ENCODE measurements around the gene DAB1.

Gene DAB1

GRCh38 chr1:56966698-56966999, 457.2 kb downstream of the DAB1 start:
- Histone ChIP-seq H4K20me1 (ENCODE audit: control insufficient read depth, insufficient read depth, low read depth, low read length) (no peaks in the 10 kb centered on the region), H3K4me3 (ENCODE audit: low read length) (no peak overlapping the region), H3K4me2 (ENCODE audit: low read length) (no peak overlapping the region), H3K4me1 (ENCODE audit: control insufficient read depth, low read length) (no peaks in the 10 kb centered on the region), H3K79me2 (ENCODE audit: control insufficient read depth, low read length) (no peaks in the 10 kb centered on the region), H3K27me3 (ENCODE audit: control insufficient read depth, low read length) (no peaks in the 10 kb centered on the region), H3K9me2 (replicated peaks; ENCODE audit: control insufficient read depth, low read length) (no peaks in the 10 kb centered on the region), H3F3A (ENCODE audit: control insufficient read depth, insufficient read depth) (no peaks in the 10 kb centered on the region), H3K36me3 (ENCODE audit: control insufficient read depth, low read length) (no peaks in the 10 kb centered on the region), H3K9me3 (ENCODE audit: control insufficient read depth, insufficient read depth, low read length) (no peaks in the 10 kb centered on the region; the same call in 1 of the 2 replicates), H3K27ac (ENCODE audit: low read depth, low read length) (no peak overlapping the region)
- no peak for TF ChIP-seq CTCF (IDR thresholded peaks at IDR 0.05; ENCODE audit: low read depth, low read length, poor library complexity, severe bottlenecking)
- no peak for TF ChIP-seq EZH2phosphoT487 (IDR thresholded peaks at IDR 0.05; ENCODE audit: borderline replicate concordance, low read length)

GRCh38 chr1:56965916-56966697, 457.8 kb downstream of the DAB1 start, which contains the start of gene C8B:
C8B (minus strand) TSS chr1:56966015; CDS start chr1:56965948, 67 bp downstream.
- H3K4me3 ChIP-seq (ENCODE audit: low read length), result no peak within 1 kb of the TSS
- H3K9me2 ChIP-seq (replicated peaks; ENCODE audit: control insufficient read depth, low read length), result no peaks in the 10 kb centered on the region
- H3K27me3 ChIP-seq (ENCODE audit: control insufficient read depth, low read length), result no peaks in the 10 kb centered on the region
- H4K20me1 ChIP-seq (ENCODE audit: control insufficient read depth, insufficient read depth, low read depth, low read length), result no peaks in the 10 kb centered on the region
- no peaks in the 10 kb centered on the region for H3K36me3 ChIP-seq (ENCODE audit: control insufficient read depth, low read length)
- no peak within 1 kb of the TSS for H3K4me2 ChIP-seq (ENCODE audit: low read length)
- no peaks in the 10 kb centered on the region for H3K79me2 ChIP-seq (ENCODE audit: control insufficient read depth, low read length)
- no peaks in the 10 kb centered on the region; the same call in 1 of the 2 replicates for H3K9me3 ChIP-seq (ENCODE audit: control insufficient read depth, insufficient read depth, low read length)
- H3K4me1 ChIP-seq (ENCODE audit: control insufficient read depth, low read length), result no peaks in the 10 kb centered on the region
- H3F3A ChIP-seq (ENCODE audit: control insufficient read depth, insufficient read depth), result no peaks in the 10 kb centered on the region
- TF ChIP-seq CTCF (IDR thresholded peaks at IDR 0.05; ENCODE audit: low read depth, low read length, poor library complexity, severe bottlenecking), result no peak
- TF ChIP-seq EZH2phosphoT487 (IDR thresholded peaks at IDR 0.05; ENCODE audit: borderline replicate concordance, low read length), result no peak
- no peak within 1 kb of the TSS for H3K27ac ChIP-seq (ENCODE audit: low read depth, low read length)

- H3K9me2 ChIP-seq (replicated peaks; ENCODE audit: control insufficient read depth, low read length), result no peaks in the 10 kb centered on the region
- H3K4me3 ChIP-seq (ENCODE audit: low read length), result no peak overlapping the region
- TF ChIP-seq CTCF (IDR thresholded peaks at IDR 0.05; ENCODE audit: low read depth, low read length, poor library complexity, severe bottlenecking) (no peak), EZH2phosphoT487 (IDR thresholded peaks at IDR 0.05; ENCODE audit: borderline replicate concordance, low read length) (no peak)
- no peaks in the 10 kb centered on the region for H3F3A ChIP-seq (ENCODE audit: control insufficient read depth, insufficient read depth)
- H3K4me1 ChIP-seq (ENCODE audit: control insufficient read depth, low read length), result no peaks in the 10 kb centered on the region
- no peak overlapping the region for H3K27ac ChIP-seq (ENCODE audit: low read depth, low read length)
- no peaks in the 10 kb centered on the region for H3K79me2 ChIP-seq (ENCODE audit: control insufficient read depth, low read length)
- no peaks in the 10 kb centered on the region for H3K27me3 ChIP-seq (ENCODE audit: control insufficient read depth, low read length)
- H3K4me2 ChIP-seq (ENCODE audit: low read length), result no peak overlapping the region
- no peaks in the 10 kb centered on the region; the same call in 1 of the 2 replicates for H3K9me3 ChIP-seq (ENCODE audit: control insufficient read depth, insufficient read depth, low read length)
- H3K36me3 ChIP-seq (ENCODE audit: control insufficient read depth, low read length), result no peaks in the 10 kb centered on the region
- H4K20me1 ChIP-seq (ENCODE audit: control insufficient read depth, insufficient read depth, low read depth, low read length), result no peaks in the 10 kb centered on the region
These were observed 458.7 kb downstream of the DAB1 start for GRCh38 chr1:56965191-56965590.

Data from DOHH2 (cell line).